GM08714 (cell line): Measurements from ENCODE around the gene STOML1.
"Not testable (repeated sequence)": the region's sequence is repeated elsewhere in the genome, so short reads cannot be mapped to it uniquely, and the experiment has no call there.

Experiments
- H3K4me3 ChIP-seq: fragments of 200-500 bp; sonication (Bioruptor generic); 2 replicates; pipeline ENCODE4 v1.5.1; 2014; ENCODE audit warnings: mild to moderate bottlenecking, low read length, inconsistent platforms
- ZNF274 ChIP-seq: IDR thresholded peaks from 2 replicates; pipeline ENCODE4 v1.6.1; 2012; ENCODE audit warnings: mild to moderate bottlenecking, low read depth, low read length

STOML1 gene

GRCh38 chr15:73944161-73945129, 47.6 kb downstream of the STOML1 start:
- TF ChIP-seq ZNF274, result no peak
- H3K4me3 ChIP-seq, result no peak overlapping the region

- no peak overlapping the region for H3K4me3 ChIP-seq
- no peak for TF ChIP-seq ZNF274
Measured at GRCh38 chr15:73942751-73943270, 49.3 kb downstream of the STOML1 start.

GRCh38 chr15:73941871-73942635, 50.0 kb downstream of the STOML1 start:
- no peak overlapping the region for H3K4me3 ChIP-seq
- TF ChIP-seq ZNF274, result no peak

GRCh38 chr15:73941449-73941848, 50.6 kb downstream of the STOML1 start:
- TF ChIP-seq ZNF274, result no peak
- no peak overlapping the region for H3K4me3 ChIP-seq

GRCh38 chr15:73941044-73941443, 51.1 kb downstream of the STOML1 start:
- no peak overlapping the region for H3K4me3 ChIP-seq
- no peak for TF ChIP-seq ZNF274

- TF ChIP-seq ZNF274, result no peak
- no peak overlapping the region for H3K4me3 ChIP-seq
Measured at GRCh38 chr15:73940061-73940981, 51.8 kb downstream of the STOML1 start.

GRCh38 chr15:73939138-73939537, 53.0 kb downstream of the STOML1 start:
- TF ChIP-seq ZNF274, result no peak
- H3K4me3 ChIP-seq, result no peak overlapping the region

GRCh38 chr15:73938516-73938915, 53.6 kb downstream of the STOML1 start:
- H3K4me3 ChIP-seq, result not testable (repeated sequence)

- no peak for TF ChIP-seq ZNF274
Measured at GRCh38 chr15:73937726-73938125, 54.4 kb downstream of the STOML1 start.

GRCh38 chr15:73937296-73937695, 54.8 kb downstream of the STOML1 start:
- TF ChIP-seq ZNF274, result no peak
- H3K4me3 ChIP-seq, result no peak overlapping the region

More at GRCh38 chr15:73937726-73938125, 54.4 kb downstream of the STOML1 start:
- no peak overlapping the region for H3K4me3 ChIP-seq

- no peak for TF ChIP-seq ZNF274
- no peak overlapping the region for H3K4me3 ChIP-seq
Measured at GRCh38 chr15:73936588-73937290, 55.4 kb downstream of the STOML1 start.

- H3K4me3 ChIP-seq, result no peak overlapping the region
- no peak for TF ChIP-seq ZNF274
Measured at GRCh38 chr15:73936181-73936580, 55.9 kb downstream of the STOML1 start.

GRCh38 chr15:73935547-73935946, 56.5 kb downstream of the STOML1 start:
- no peak overlapping the region for H3K4me3 ChIP-seq

More at GRCh38 chr15:73935547-73935946, 56.5 kb downstream of the STOML1 start:
- TF ChIP-seq ZNF274, result no peak
